GM21825 (cell line): ENCODE results near the gene SPG21.
"Not testable (repeated sequence)": the region's sequence is repeated elsewhere in the genome, so short reads cannot be mapped to it uniquely, and the experiment has no call there.

Experiments
- ATAC-seq: cut with Tn5 transposase; IDR thresholded peaks from one replicate; pipeline ENCODE4 v1.9.1; 2021; ENCODE audit warnings: mild to moderate bottlenecking, moderate library complexity; ENCODE audit not compliant: unreplicated experiment

SPG21 gene

GRCh38 chr15:64989416-64990167, at the start of gene SPG21:
Gene SPG21 (minus strand): TSS chr15:64989914. CDS start chr15:64983569, 6,345 bp downstream.
- peak; percentile 93 for ATAC-seq

GRCh38 chr15:65038836-65039235, 49.1 kb upstream of the SPG21 start:
- ATAC-seq, result no peak

GRCh38 chr15:65038428-65038827, 48.7 kb upstream of the SPG21 start:
- ATAC-seq, result no peak

- ATAC-seq, result no peak
Observed at GRCh38 chr15:65037309-65037708, 47.6 kb upstream of the SPG21 start.

GRCh38 chr15:65034719-65035118, 45.0 kb upstream of the SPG21 start:
- no peak for ATAC-seq

- ATAC-seq, result no peak
Observed at GRCh38 chr15:65033659-65034269, 44.0 kb upstream of the SPG21 start.

- ATAC-seq, result peak; percentile 35
Observed at GRCh38 chr15:65032801-65033537, 43.3 kb upstream of the SPG21 start.

GRCh38 chr15:65029736-65030208, 40.1 kb upstream of the SPG21 start:
- ATAC-seq, result no peak

- ATAC-seq, result peak; percentile 72
Observed at GRCh38 chr15:65028921-65029735, 39.4 kb upstream of the SPG21 start, which contains the start of gene MTFMT. Gene MTFMT (minus strand): TSS chr15:65029639. CDS start chr15:65029613, 26 bp downstream.

GRCh38 chr15:65028338-65028737, 38.6 kb upstream of the SPG21 start:
- no peak for ATAC-seq

- ATAC-seq, result no peak
Observed at GRCh38 chr15:65027593-65027992, 37.9 kb upstream of the SPG21 start.

GRCh38 chr15:65026756-65027155, 37.0 kb upstream of the SPG21 start:
- no peak for ATAC-seq

- ATAC-seq, result no peak
Observed at GRCh38 chr15:65021488-65021887, 31.8 kb upstream of the SPG21 start.

- ATAC-seq, result no peak
Observed at GRCh38 chr15:65020419-65020818, 30.7 kb upstream of the SPG21 start.

- ATAC-seq, result not testable (repeated sequence)
Observed at GRCh38 chr15:65011198-65011597, 21.5 kb upstream of the SPG21 start.

- ATAC-seq, result no peak
Observed at GRCh38 chr15:65008983-65009382, 19.3 kb upstream of the SPG21 start.

- ATAC-seq, result no peak
Observed at GRCh38 chr15:65006876-65007275, 17.2 kb upstream of the SPG21 start.

GRCh38 chr15:65004993-65005392, 15.3 kb upstream of the SPG21 start:
- no peak for ATAC-seq

- ATAC-seq, result no peak
Observed at GRCh38 chr15:64997745-64998375, 8.1 kb upstream of the SPG21 start.

GRCh38 chr15:64997066-64997465, 7.4 kb upstream of the SPG21 start:
- ATAC-seq, result no peak
